Esophagus muscularis mucosa (tissue), 4 donors: Measurements from ENCODE around the gene AARSD1. TPM values are rescaled to one million over a fixed set of nuclear protein-coding genes. Genes with fewer than 3 reads are reported as not detected.
A peak's percentile ranks its signal among the peaks of the same experiment; 100 is the strongest.

Experiments
- DNase-seq: peaks from one replicate; pipeline ENCODE4 v3.0.0-alpha.2; 2017; ENCODE audit errors: extremely low spot score
- H3K27ac ChIP-seq, 4 donors: fragments of 200-600 bp; sonication (generic); replicated peaks in 1 of 4; 1 replicate in 3 of 4; 2 replicates in 1 of 4; pipeline ENCODE4 v1.5.1; 2016 to 2019; ENCODE audit warnings: mild to moderate bottlenecking in 1 of 4
- H3K27me3 ChIP-seq, 4 donors: fragments of 200-600 bp; sonication (generic); one replicate each; pipeline versions ENCODE4 v1.5.1 to v1.6.0; 2016 to 2019
- H3K36me3 ChIP-seq, 4 donors: fragments of 200-600 bp; sonication (generic); one replicate each; pipeline ENCODE4 v1.5.1; 2016 to 2019
- H3K4me1 ChIP-seq, 4 donors: fragments of 200-600 bp; sonication (generic); one replicate each; pipeline ENCODE4 v1.5.1; 2016 to 2019
- H3K4me3 ChIP-seq, 4 donors: fragments of 200-600 bp; sonication (generic); 1 replicate in 2 of 4; 2 replicates in 2 of 4; pipeline ENCODE4 v1.5.1; 2016 to 2019; ENCODE audit warnings: mild to moderate bottlenecking in 4 of 4, moderate library complexity in 1 of 4
- H3K9me3 ChIP-seq, 4 donors: fragments of 200-600 bp; sonication (generic); 1 replicate in 3 of 4; 2 replicates in 1 of 4; pipeline ENCODE4 v1.5.1; 2016 to 2019
- EP300 ChIP-seq: sonication (generic); formaldehyde crosslinking; IDR thresholded peaks from one replicate; pipeline ENCODE4 v1.6.1; 2017; ENCODE audit warnings: antibody characterized with exemption
- POLR2A ChIP-seq: fragments of 450-650 bp; IDR thresholded peaks from one replicate; pipeline ENCODE4 v1.6.1; 2017; ENCODE audit warnings: antibody characterized with exemption, moderate library complexity, mild to moderate bottlenecking, low read depth
- POLR2AphosphoS5 ChIP-seq, 2 donors: sonication (generic); formaldehyde crosslinking; IDR thresholded peaks; one replicate each; pipeline ENCODE4 v1.6.1; 2017; ENCODE audit warnings: antibody characterized with exemption in 2 of 2
- WGBS: methylation state at CpG from one replicate; pipeline ENCODE4 v1.1.5; 2018; 5-methylcytosine and 5-hydroxymethylcytosine counted together
- intact Hi-C: fragments of 100-400 bp; cut with DNase I; formaldehyde crosslinking; loops from one replicate; pipeline ENCODE4 v1.15.1; 2023
- total RNA-seq, 4 donors: library from RNA; depleted of rRNA; stranded (reverse); fragments of >200 nt; gene quantifications; one replicate each; pipeline versions ENCODE4 v1.1.0 to v1.2.1, GENCODE V29; 2016
- TF ChIP-seq, protein P1 (sequence below), 3 experiments: fragments of 200-600 bp in 2 of 3; fragments of 450-650 bp in 1 of 3; sonication (generic) in 2 of 3; IDR thresholded peaks; one replicate each; pipeline ENCODE4 v1.5.1; 2017 to 2019; ENCODE audit warnings: antibody characterized with exemption in 3 of 3, mild to moderate bottlenecking in 2 of 3, moderate library complexity in 1 of 3

AARSD1 gene
- total RNA-seq, 4 donors from 2014 or later: 21.9 to 35.7 (median 26.8) TPM

DNA sequence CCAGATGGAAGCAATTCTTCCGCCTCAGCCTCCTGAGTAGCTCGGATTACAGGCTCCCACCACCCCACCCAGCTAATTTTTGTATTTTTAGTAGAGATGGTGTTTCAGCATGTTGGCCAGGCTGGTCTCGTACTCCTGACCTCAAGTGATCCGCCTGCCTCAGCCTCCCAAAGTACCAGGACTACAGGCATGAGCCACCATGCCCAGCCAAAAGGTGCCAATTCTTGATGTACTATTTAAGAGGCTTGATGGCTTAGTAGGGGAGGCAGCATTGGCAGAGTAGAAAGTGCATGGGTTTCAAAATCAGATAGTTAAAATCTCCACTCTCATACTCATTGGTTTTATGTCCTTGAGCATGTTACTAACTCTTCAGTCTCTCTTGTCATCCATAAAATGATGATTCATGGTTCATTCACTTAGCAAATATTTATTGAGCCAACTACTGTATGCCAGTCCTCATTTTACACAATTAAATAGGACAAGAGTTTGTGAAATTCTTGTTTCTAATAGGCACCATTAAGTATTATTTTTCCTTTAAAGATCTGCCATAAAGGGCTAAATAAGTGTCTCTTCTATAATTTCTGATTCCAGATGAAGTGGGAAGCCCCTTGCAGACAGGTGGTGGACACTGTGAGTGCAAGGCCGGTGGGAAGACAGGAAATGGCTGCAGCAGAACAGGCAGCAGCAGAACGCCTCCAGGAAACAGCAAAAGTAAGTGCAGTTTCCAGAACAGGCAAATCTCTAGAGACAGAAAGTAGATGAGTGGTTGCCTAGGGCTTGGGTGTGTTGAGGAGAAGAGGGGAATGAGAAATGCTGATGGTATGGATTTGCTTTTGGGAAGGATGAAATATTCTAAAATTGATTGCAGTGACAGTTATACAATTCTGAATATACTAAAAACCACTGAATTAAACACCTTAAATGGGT, 25.7 kb upstream of the AARSD1 start:
- no peaks in the 10 kb centered on the region for H3K27me3 ChIP-seq
- H3K4me3 ChIP-seq: no peak overlapping the region
- H3K9me3 ChIP-seq: no peaks in the 10 kb centered on the region
- H3K27ac ChIP-seq: no peak overlapping the region
- no peak for DNase-seq
- TF ChIP-seq POLR2A (no peak), POLR2AphosphoS5 (IDR thresholded peaks at IDR 0.05) (no peak)
- TF ChIP-seq, protein P1, sequence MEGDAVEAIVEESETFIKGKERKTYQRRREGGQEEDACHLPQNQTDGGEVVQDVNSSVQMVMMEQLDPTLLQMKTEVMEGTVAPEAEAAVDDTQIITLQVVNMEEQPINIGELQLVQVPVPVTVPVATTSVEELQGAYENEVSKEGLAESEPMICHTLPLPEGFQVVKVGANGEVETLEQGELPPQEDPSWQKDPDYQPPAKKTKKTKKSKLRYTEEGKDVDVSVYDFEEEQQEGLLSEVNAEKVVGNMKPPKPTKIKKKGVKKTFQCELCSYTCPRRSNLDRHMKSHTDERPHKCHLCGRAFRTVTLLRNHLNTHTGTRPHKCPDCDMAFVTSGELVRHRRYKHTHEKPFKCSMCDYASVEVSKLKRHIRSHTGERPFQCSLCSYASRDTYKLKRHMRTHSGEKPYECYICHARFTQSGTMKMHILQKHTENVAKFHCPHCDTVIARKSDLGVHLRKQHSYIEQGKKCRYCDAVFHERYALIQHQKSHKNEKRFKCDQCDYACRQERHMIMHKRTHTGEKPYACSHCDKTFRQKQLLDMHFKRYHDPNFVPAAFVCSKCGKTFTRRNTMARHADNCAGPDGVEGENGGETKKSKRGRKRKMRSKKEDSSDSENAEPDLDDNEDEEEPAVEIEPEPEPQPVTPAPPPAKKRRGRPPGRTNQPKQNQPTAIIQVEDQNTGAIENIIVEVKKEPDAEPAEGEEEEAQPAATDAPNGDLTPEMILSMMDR (IDR thresholded peaks at IDR 0.05): no peak
- 86% methylated on average over 6 of the region's 6 CpGs for WGBS
- H3K4me1 ChIP-seq: peaks cover 0 to 5% (median 3%) of the 10 kb centered on the region in 4 donors
- peaks cover 46 to 97% (median 87%) of the 10 kb centered on the region in 4 donors for H3K36me3 ChIP-seq
- intact Hi-C loops: no loop called here

DNA sequence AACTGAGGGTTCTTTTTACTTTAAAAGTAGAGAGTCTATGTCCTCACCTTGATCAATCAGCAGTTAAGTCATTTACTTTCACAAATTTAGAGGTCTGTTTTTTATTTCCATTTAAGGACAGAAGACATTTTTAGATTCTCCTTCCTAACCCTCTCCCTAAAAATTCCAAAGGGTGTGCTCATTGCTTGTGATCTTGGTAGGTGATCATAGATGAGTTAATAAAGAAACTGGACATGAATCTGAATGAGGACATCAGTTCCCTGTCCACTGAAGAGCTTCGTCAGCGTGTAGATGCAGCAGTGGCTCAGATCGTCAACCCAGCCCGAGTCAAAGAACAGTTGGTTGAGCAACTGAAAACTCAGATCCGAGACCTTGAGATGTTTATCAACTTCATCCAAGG, 24.9 kb upstream of the AARSD1 start:
- 86% methylated on average over 5 of the region's 5 CpGs for WGBS
- Histone ChIP-seq H3K36me3 (peaks cover 46 to 96% (median 85%) of the 10 kb centered on the region in 4 donors), H3K4me3 (no peak overlapping the region), H3K27ac (no peak overlapping the region), H3K9me3 (no peaks in the 10 kb centered on the region), H3K4me1 (peaks cover 0 to 9% (median 6%) of the 10 kb centered on the region in 4 donors), H3K27me3 (no peaks in the 10 kb centered on the region)
- TF ChIP-seq POLR2A: no peak
- no peak for TF ChIP-seq EP300
- no peak for TF ChIP-seq POLR2AphosphoS5 (IDR thresholded peaks at IDR 0.05)
- TF ChIP-seq, protein P1 (IDR thresholded peaks at IDR 0.05): no peak
- intact Hi-C loops: no loop called here
- DNase-seq: no peak

DNA sequence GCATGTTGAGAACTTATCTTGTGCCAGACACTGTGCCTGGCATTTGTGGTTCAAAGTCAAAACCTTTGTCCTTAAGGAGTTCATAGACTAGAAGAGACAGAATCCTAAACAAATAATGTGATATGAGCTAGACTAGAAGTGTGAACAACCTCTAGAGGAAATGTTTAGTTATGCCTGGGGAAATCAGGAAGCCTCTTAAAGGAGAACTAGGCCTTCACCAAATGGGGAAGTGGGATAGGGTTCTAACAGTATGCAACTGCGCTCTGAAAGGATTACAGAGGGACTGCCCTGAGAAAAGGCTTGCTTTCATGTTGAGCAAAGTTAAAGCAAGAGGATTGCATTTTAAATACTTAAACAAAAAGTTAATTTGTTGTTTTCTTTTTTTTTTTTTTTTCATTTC, 21.0 kb upstream of the AARSD1 start:
- TF ChIP-seq EP300 (no peak), POLR2AphosphoS5 (IDR thresholded peaks at IDR 0.05) (no peak), POLR2A (no peak)
- TF ChIP-seq, protein P1 (IDR thresholded peaks at IDR 0.05): no peak
- no peak for DNase-seq
- WGBS: 46% methylated on average over 1 of the region's 1 CpG
- H3K36me3 ChIP-seq: peaks cover 34 to 60% (median 51%) of the 10 kb centered on the region in 4 donors
- H3K4me3 ChIP-seq: no peak overlapping the region
- H3K9me3 ChIP-seq: no peaks in the 10 kb centered on the region
- H3K27ac ChIP-seq: peak overlapping the region in 1 of 4 donors; percentile 16
- intact Hi-C loops: no loop called here
- peaks cover 9 to 32% (median 24%) of the 10 kb centered on the region in 4 donors for H3K4me1 ChIP-seq
- no peaks in the 10 kb centered on the region for H3K27me3 ChIP-seq

DNA sequence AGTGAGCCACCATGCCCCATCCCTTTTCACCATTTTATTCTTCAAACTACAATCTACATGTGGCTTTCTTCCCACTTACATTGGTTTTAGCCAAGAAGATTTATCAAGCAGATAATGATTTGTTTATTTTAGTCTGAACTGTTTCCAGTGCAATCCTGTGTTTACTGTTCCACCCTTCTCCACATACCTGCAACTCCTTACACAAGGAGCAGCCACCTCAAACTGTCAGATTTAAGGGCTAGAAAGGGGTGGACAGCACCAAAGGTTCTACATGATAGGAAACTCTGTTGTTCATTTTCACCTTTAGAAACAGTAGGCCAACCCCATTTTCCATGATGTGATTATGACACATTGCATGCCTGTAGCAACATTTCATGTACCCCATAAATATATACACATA, 18.0 kb upstream of the AARSD1 start:
- peaks cover 14 to 30% (median 21%) of the 10 kb centered on the region in 4 donors for H3K36me3 ChIP-seq
- H3K27ac ChIP-seq: no peak overlapping the region
- intact Hi-C loops: no loop called here
- H3K9me3 ChIP-seq: no peaks in the 10 kb centered on the region
- DNase-seq: no peak
- no peak overlapping the region for H3K4me3 ChIP-seq
- H3K27me3 ChIP-seq: no peaks in the 10 kb centered on the region
- peaks cover 19 to 46% (median 39%) of the 10 kb centered on the region in 4 donors for H3K4me1 ChIP-seq
- TF ChIP-seq POLR2A: no peak
- TF ChIP-seq EP300: no peak

DNA sequence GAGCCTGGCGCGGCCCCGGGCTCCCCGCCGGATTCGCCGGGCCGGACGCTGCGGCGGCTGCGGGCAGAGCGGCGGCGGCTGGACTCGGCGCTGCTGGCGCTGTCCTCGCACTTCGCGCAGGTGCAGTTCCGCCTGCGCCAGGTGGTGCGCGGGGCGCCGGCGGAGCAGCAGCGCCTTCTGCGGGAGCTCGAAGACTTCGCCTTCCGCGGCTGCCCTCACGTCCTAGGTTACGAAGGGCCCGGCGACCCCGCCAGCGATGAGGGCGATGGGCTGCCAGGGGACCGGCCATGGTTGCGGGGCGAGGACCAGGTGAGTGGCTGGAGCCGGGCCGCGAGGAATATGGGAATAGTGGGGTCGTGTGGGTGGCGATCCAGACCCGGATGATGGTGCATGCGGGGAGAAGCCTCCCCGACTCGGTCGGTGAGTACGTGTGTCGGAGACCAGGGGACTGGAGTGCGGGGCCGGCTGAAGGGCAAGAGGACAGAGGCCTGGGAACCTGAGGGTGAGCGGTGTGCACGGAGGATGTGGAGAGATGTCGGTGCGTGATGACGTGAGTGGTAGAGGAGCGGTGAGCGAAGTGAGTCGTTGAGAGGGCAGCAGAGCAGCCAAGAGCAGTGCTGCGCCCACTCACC, 16.6 kb upstream of the AARSD1 start:
- H3K4me1 ChIP-seq: peaks cover 19 to 46% (median 37%) of the 10 kb centered on the region in 4 donors
- no peak for DNase-seq
- intact Hi-C loops: no loop called here
- H3K27me3 ChIP-seq: no peaks in the 10 kb centered on the region
- TF ChIP-seq POLR2AphosphoS5 (IDR thresholded peaks at IDR 0.05): peak in 1 of 2 donors; percentile 5
- no peak for TF ChIP-seq POLR2A
- TF ChIP-seq, protein P1 (IDR thresholded peaks at IDR 0.05): peak in 2 of 3 experiments; percentile 6 to 27
- no peak for TF ChIP-seq EP300
- peak overlapping the region; percentile 85 to 93 (median 88) for H3K27ac ChIP-seq
- WGBS: under 1% methylated on average over 20 of the region's 67 CpGs
- peaks cover 2 to 16% (median 8%) of the 10 kb centered on the region in 4 donors for H3K36me3 ChIP-seq
- no peaks in the 10 kb centered on the region for H3K9me3 ChIP-seq
- H3K4me3 ChIP-seq: peak overlapping the region; percentile 83 to 100 (median 92)
